WTC11 (cell line): ENCODE measurements around the gene PLBD2. TPM values are rescaled to one million over a fixed set of nuclear protein-coding genes. Genes with fewer than 3 reads are reported as not detected.

Experiments used
- ATAC-seq: fragments of 200-7000 bp; cut with Tn5 transposase; 2 replicates; pipeline ENCODE4 v1.10.0; 2021; ENCODE audit warnings: mild to moderate bottlenecking, moderate library complexity
- CTCF ChIA-PET: fragments of 300-600 bp; sonication (Branson Sonifier 250); formaldehyde crosslinking; loops from one replicate; lab custom pipeline; 2021; ENCODE audit warnings: antibody characterized with exemption; lab: Charles Lee
- POLR2A ChIA-PET: fragments of 350-600 bp; sonication (Branson Sonifier 250); formaldehyde crosslinking; loops from one replicate; lab custom pipeline; 2021; ENCODE audit warnings: antibody characterized with exemption; lab: Charles Lee
- DNase-seq: peaks from one replicate; pipeline ENCODE4 v3.0.0; 2021; ENCODE audit warnings: low spot score
- H3K27ac Mint-ChIP-seq: 2 replicates; pipeline ENCODE4 v1.8.0; 2021; ENCODE audit warnings: mixed read lengths
- H3K27me3 Mint-ChIP-seq: 2 replicates; pipeline ENCODE4 v1.8.0; 2021; ENCODE audit warnings: low read depth, mild to moderate bottlenecking, moderate library complexity, mixed read lengths
- H3K36me3 Mint-ChIP-seq: 2 replicates; pipeline ENCODE4 v1.8.0; 2021; ENCODE audit warnings: mixed read lengths
- H3K4me1 Mint-ChIP-seq: 2 replicates; pipeline ENCODE4 v1.8.0; 2022; ENCODE audit warnings: mixed read lengths
- H3K4me3 Mint-ChIP-seq: 2 replicates; pipeline ENCODE4 v1.8.0; 2021; ENCODE audit warnings: mild to moderate bottlenecking, moderate library complexity, mixed read lengths
- H3K9me3 Mint-ChIP-seq: 2 replicates; pipeline ENCODE4 v1.8.0; 2021; ENCODE audit warnings: mixed read lengths
- AR ChIP-seq: fragments of 250-450 bp; sonication (Bioruptor Pico); IDR thresholded peaks from 2 replicates; pipeline ENCODE4 v1.9.0; 2021; ENCODE audit warnings: mild to moderate bottlenecking
- ATF6 ChIP-seq: sonication (generic); formaldehyde crosslinking; IDR thresholded peaks from 2 replicates; pipeline ENCODE4 v1.8.1; 2023; ENCODE audit warnings: mild to moderate bottlenecking, missing genetic modification reagents
- CBFB ChIP-seq: sonication (generic); formaldehyde crosslinking; IDR thresholded peaks from 2 replicates; pipeline ENCODE4 v1.8.1; 2022; ENCODE audit warnings: mild to moderate bottlenecking, low read depth, missing genetic modification reagents
- CDX4 ChIP-seq: fragments of 250-450 bp; sonication (Bioruptor Pico); IDR thresholded peaks from 2 replicates; pipeline ENCODE4 v1.9.0; 2021; ENCODE audit warnings: moderate library complexity, mild to moderate bottlenecking, inconsistent platforms, borderline replicate concordance
- E2F4 ChIP-seq: sonication (generic); formaldehyde crosslinking; IDR thresholded peaks from 2 replicates; pipeline ENCODE4 v1.8.1; 2022; ENCODE audit warnings: low read depth, mild to moderate bottlenecking, moderate library complexity, missing genetic modification reagents, borderline replicate concordance
- GABPB1 ChIP-seq: sonication (generic); formaldehyde crosslinking; IDR thresholded peaks from 2 replicates; pipeline ENCODE4 v1.8.1; 2023; ENCODE audit warnings: mild to moderate bottlenecking, missing genetic modification reagents
- PRDM15 ChIP-seq: sonication (generic); formaldehyde crosslinking; IDR thresholded peaks from 2 replicates; pipeline ENCODE4 v1.8.0; 2022; ENCODE audit warnings: missing genetic modification reagents
- SMAD4 ChIP-seq: sonication (generic); formaldehyde crosslinking; IDR thresholded peaks from 2 replicates; pipeline ENCODE4 v1.8.0; 2022; ENCODE audit warnings: mild to moderate bottlenecking, missing genetic modification reagents
- TCF7 ChIP-seq: sonication (generic); formaldehyde crosslinking; IDR thresholded peaks from 2 replicates; pipeline ENCODE4 v1.8.0; 2022; ENCODE audit warnings: mild to moderate bottlenecking, low read depth, missing genetic modification reagents, moderate library complexity
- USF1 ChIP-seq: sonication (generic); formaldehyde crosslinking; IDR thresholded peaks from 2 replicates; pipeline ENCODE4 v1.8.0; 2022; ENCODE audit warnings: mild to moderate bottlenecking, missing genetic modification reagents
- USF2 ChIP-seq: sonication (generic); formaldehyde crosslinking; IDR thresholded peaks from 2 replicates; pipeline ENCODE4 v1.8.1; 2023; ENCODE audit warnings: mild to moderate bottlenecking, missing genetic modification reagents, moderate library complexity
- ZBTB43 ChIP-seq: sonication (generic); formaldehyde crosslinking; IDR thresholded peaks from 2 replicates; pipeline ENCODE4 v1.8.1; 2023; ENCODE audit warnings: mild to moderate bottlenecking, missing genetic modification reagents
- ZNF281 ChIP-seq: sonication (generic); formaldehyde crosslinking; IDR thresholded peaks from 2 replicates; pipeline ENCODE4 v1.8.0; 2023; ENCODE audit warnings: mild to moderate bottlenecking, missing genetic modification reagents
- ZNF425 ChIP-seq: fragments of 250-450 bp; sonication (Bioruptor Pico); conservative IDR thresholded peaks from 2 replicates; pipeline ENCODE4 v1.9.0; 2021; ENCODE audit warnings: mild to moderate bottlenecking
- ZNF671 ChIP-seq: fragments of 250-450 bp; sonication (Bioruptor Pico); IDR thresholded peaks from 2 replicates; pipeline ENCODE4 v1.8.0; 2021; ENCODE audit warnings: mild to moderate bottlenecking
- total RNA-seq: library from RNA; stranded (reverse); gene quantifications from 3 replicates; pipeline ENCODE4 v1.2.3, GENCODE V29; 2021

The PLBD2 gene
- total RNA-seq, 1 experiment from 2014 or later, result 34.8 TPM

GRCh38 chr12:113326775-113327395 lies 31.5 kb upstream of the PLBD2 start:
- H3K27me3 Mint-ChIP-seq, result no peaks in the 10 kb centered on the region
- CTCF ChIA-PET, result interaction anchor here (0.5 to 1.8 kb wide), 5 partner anchors 8 to 99 kb away, joined by 3 to 12 read pairs (median 4); partner anchors contain the start of gene SLC8B1
- H3K27ac Mint-ChIP-seq, result peak overlapping the region; percentile 84
- POLR2A ChIA-PET, result interaction anchor here (1.6 kb wide), 1 partner anchor 9 kb away, joined by 5 read pairs; no protein-coding TSS in a partner anchor
- no peak for TF ChIP-seq ATF6 (CRISPR knock-in tag)
- no peak for TF ChIP-seq SMAD4
- TF ChIP-seq CBFB (CRISPR knock-in tag), result no peak
- TF ChIP-seq USF2, result no peak
- TF ChIP-seq ZBTB43 (CRISPR knock-in tag), result no peak
- TF ChIP-seq ZNF281 (CRISPR knock-in tag), result no peak
- TF ChIP-seq TCF7, result no peak
- TF ChIP-seq E2F4 (CRISPR knock-in tag), result no peak
- no peak for TF ChIP-seq PRDM15 (CRISPR knock-in tag)
- no peak for TF ChIP-seq ZNF425 (CRISPR knock-in tag)
- no peak for TF ChIP-seq USF1
- TF ChIP-seq AR (CRISPR knock-in tag), result no peak
- no peak for TF ChIP-seq ZNF671
- no peak for TF ChIP-seq GABPB1 (CRISPR knock-in tag)
- TF ChIP-seq CDX4 (CRISPR knock-in tag), result no peak
- no peak overlapping the region for H3K4me3 Mint-ChIP-seq
- H3K9me3 Mint-ChIP-seq, result no peaks in the 10 kb centered on the region; the same call in 1 of the 2 replicates
- DNase-seq, result no peak
- peak; percentile 32; the same call in 1 of the 2 replicates for ATAC-seq
- H3K4me1 Mint-ChIP-seq, result 0 out of 2 replicates have a peak, but pooled peaks cover 2% of the 10 kb centered on the region
- peaks cover 13% of the 10 kb centered on the region for H3K36me3 Mint-ChIP-seq
